Prostate gland (tissue), 2 donors: ENCODE results near the gene PRDM10. TPM values are rescaled to one million over a fixed set of nuclear protein-coding genes. Genes with fewer than 3 reads are reported as not detected.

Experiments used
- DNase-seq: peaks from one replicate; pipeline ENCODE4 v3.0.0-alpha.2; 2019; ENCODE audit warnings: low spot score
- H3K27ac ChIP-seq, 2 donors: fragments of 200-600 bp; sonication (generic); 2 replicates each; pipeline ENCODE4 v1.5.1; 2017 to 2019
- H3K27me3 ChIP-seq: fragments of 200-600 bp; sonication (generic); replicated peaks from 2 replicates; pipeline ENCODE4 v1.5.1; 2019; ENCODE audit not compliant: insufficient read depth
- H3K36me3 ChIP-seq, 2 donors: fragments of 200-600 bp; sonication (generic); 1 replicate in 1 of 2; 2 replicates in 1 of 2; pipeline versions ENCODE4 v1.5.1 to v1.8.1; 2017 to 2019
- H3K4me1 ChIP-seq: fragments of 200-600 bp; sonication (generic); replicated peaks from 2 replicates; pipeline ENCODE4 v1.5.1; 2019
- H3K4me3 ChIP-seq, 2 donors: fragments of 200-600 bp; sonication (generic); 2 replicates each; pipeline ENCODE4 v1.5.1; 2017 to 2019
- H3K9me3 ChIP-seq: fragments of 200-600 bp; sonication (generic); 2 replicates; pipeline ENCODE4 v1.5.1; 2017
- CTCF ChIP-seq, 4 experiments: fragments of 200-600 bp in 2 of 4; fragments of 450-650 bp in 2 of 4; sonication (generic) in 2 of 4; IDR thresholded peaks; 1 replicate in 3 of 4; 2 replicates in 1 of 4; pipeline ENCODE4 v1.5.1; 2016 to 2019; ENCODE audit warnings: antibody characterized with exemption in 4 of 4, mild to moderate bottlenecking in 2 of 4, moderate library complexity in 2 of 4
- POLR2A ChIP-seq: fragments of 450-650 bp; IDR thresholded peaks from one replicate; pipeline ENCODE4 v1.6.1; 2016; ENCODE audit warnings: antibody characterized with exemption, mild to moderate bottlenecking
- POLR2AphosphoS5 ChIP-seq: sonication (generic); formaldehyde crosslinking; IDR thresholded peaks from one replicate; pipeline ENCODE4 v1.6.1; 2017; ENCODE audit warnings: antibody characterized with exemption
- WGBS: methylation state at CpG from one replicate; pipeline ENCODE4 v1.1.5; 2018; 5-methylcytosine and 5-hydroxymethylcytosine counted together
- intact Hi-C: fragments of 100-400 bp; cut with DNase I; formaldehyde crosslinking; loops from one replicate; pipeline ENCODE4 v1.14.2; 2022
- total RNA-seq, 2 donors: library from RNA; depleted of rRNA; stranded (reverse); fragments of >200 nt; gene quantifications; one replicate each; pipeline ENCODE4 v1.1.0, GENCODE V29; 2016

The PRDM10 gene
- total RNA-seq, 2 donors from 2014 or later = 7.0 to 7.7 TPM

GRCh38 chr11:129951866-129952262, 50.8 kb downstream of the PRDM10 start:
- Histone ChIP-seq H3K9me3 (no peaks in the 10 kb centered on the region), H3K4me3 (no peak overlapping the region), H3K4me1 (no peaks in the 10 kb centered on the region), H3K36me3 (no peaks in the 10 kb centered on the region), H3K27ac (no peak overlapping the region), H3K27me3 (no peaks in the 10 kb centered on the region)
- intact Hi-C loops = no loop called here
- no peak for TF ChIP-seq POLR2A
- no peak for TF ChIP-seq CTCF (IDR thresholded peaks at IDR 0.05)
- TF ChIP-seq POLR2AphosphoS5 = no peak
- WGBS = 81% methylated on average over 1 of the region's 1 CpG
- no peak for DNase-seq

- intact Hi-C loops = no loop called here
- DNase-seq = no peak
- no peaks in the 10 kb centered on the region for H3K4me1 ChIP-seq
- no peak overlapping the region for H3K27ac ChIP-seq
- no peaks in the 10 kb centered on the region for H3K27me3 ChIP-seq
- no peaks in the 10 kb centered on the region for H3K9me3 ChIP-seq
- no peak for TF ChIP-seq POLR2AphosphoS5
- no peak for TF ChIP-seq POLR2A
- TF ChIP-seq CTCF (IDR thresholded peaks at IDR 0.05) = no peak
- 61% methylated on average over 10 of the region's 10 CpGs for WGBS
- no peaks in the 10 kb centered on the region for H3K36me3 ChIP-seq
- no peak overlapping the region for H3K4me3 ChIP-seq
Measured at GRCh38 chr11:129951201-129951865, 51.3 kb downstream of the PRDM10 start.

- H3K36me3 ChIP-seq = no peaks in the 10 kb centered on the region
- intact Hi-C loops = no loop called here
- TF ChIP-seq POLR2A (no peak), POLR2AphosphoS5 (peak; percentile 17)
- no peaks in the 10 kb centered on the region for H3K27me3 ChIP-seq
- H3K4me1 ChIP-seq = no peaks in the 10 kb centered on the region
- H3K4me3 ChIP-seq = no peak overlapping the region
- peak; percentile 45 for DNase-seq
- 17% methylated on average over 17 of the region's 17 CpGs for WGBS
- no peaks in the 10 kb centered on the region for H3K9me3 ChIP-seq
- no peak overlapping the region for H3K27ac ChIP-seq
Measured at GRCh38 chr11:129950101-129951091, 52.2 kb downstream of the PRDM10 start.

- H3K36me3 ChIP-seq = no peaks in the 10 kb centered on the region
- 71% methylated on average over 1 of the region's 1 CpG for WGBS
- intact Hi-C loops = no loop called here
- no peak overlapping the region for H3K4me3 ChIP-seq
- H3K9me3 ChIP-seq = no peaks in the 10 kb centered on the region
- no peak overlapping the region for H3K27ac ChIP-seq
- H3K4me1 ChIP-seq = no peaks in the 10 kb centered on the region
- no peak for DNase-seq
- no peak for TF ChIP-seq POLR2A
- TF ChIP-seq POLR2AphosphoS5 = no peak
- TF ChIP-seq CTCF (IDR thresholded peaks at IDR 0.05) = no peak
- no peaks in the 10 kb centered on the region for H3K27me3 ChIP-seq
Measured at GRCh38 chr11:129948926-129949466, 53.6 kb downstream of the PRDM10 start.

- no peak overlapping the region for H3K4me3 ChIP-seq
- 50% methylated on average over 5 of the region's 5 CpGs for WGBS
Measured at GRCh38 chr11:129947474-129947873, 55.2 kb downstream of the PRDM10 start.

More at GRCh38 chr11:129947474-129947873, 55.2 kb downstream of the PRDM10 start:
- no peak for DNase-seq
- Histone ChIP-seq H3K27me3 (no peaks in the 10 kb centered on the region), H3K4me1 (no peaks in the 10 kb centered on the region), H3K36me3 (no peaks in the 10 kb centered on the region), H3K27ac (no peak overlapping the region), H3K9me3 (no peaks in the 10 kb centered on the region)
- TF ChIP-seq POLR2AphosphoS5 (no peak), CTCF (IDR thresholded peaks at IDR 0.05) (no peak), POLR2A (no peak)
- intact Hi-C loops = no loop called here
